Subcutaneous preadipocyte (primary cell): Measurements from ENCODE around the gene MBD3L5. TPM values are rescaled to one million over a fixed set of nuclear protein-coding genes. Genes with fewer than 3 reads are reported as not detected.

Source experiments
- total RNA-seq: library from RNA; depleted of rRNA; stranded (reverse); fragments of >200 nt; gene quantifications from 2 replicates; pipeline ENCODE4 v1.2.3, GENCODE V29; 2012

MBD3L5 gene
- total RNA-seq, result not detected in 2 replicates

DNA sequence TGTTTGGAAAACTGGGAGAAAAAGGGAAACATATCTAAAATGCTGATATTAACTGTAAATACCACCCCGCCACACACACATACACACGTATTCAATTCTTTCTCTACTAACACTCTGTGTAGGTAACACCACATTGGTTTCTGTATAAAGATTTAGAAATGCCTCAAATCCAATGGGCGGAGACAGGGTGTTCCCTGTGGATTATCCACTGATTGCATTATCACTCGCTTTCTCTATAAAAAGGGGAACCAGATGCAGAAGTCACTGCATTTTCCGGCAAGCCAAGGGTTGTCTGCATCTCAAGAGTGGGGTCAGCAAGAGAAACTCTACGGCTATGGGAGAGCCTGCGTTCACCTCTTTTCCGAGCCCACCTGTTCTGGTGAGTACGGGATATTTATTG is at the start of gene MBD3L5:
Gene MBD3L5, plus strand, starts transcription at position 301 of the 400 bp plus-strand sequence. Its CDS starts 34 bp downstream, at position 335.

DNA sequence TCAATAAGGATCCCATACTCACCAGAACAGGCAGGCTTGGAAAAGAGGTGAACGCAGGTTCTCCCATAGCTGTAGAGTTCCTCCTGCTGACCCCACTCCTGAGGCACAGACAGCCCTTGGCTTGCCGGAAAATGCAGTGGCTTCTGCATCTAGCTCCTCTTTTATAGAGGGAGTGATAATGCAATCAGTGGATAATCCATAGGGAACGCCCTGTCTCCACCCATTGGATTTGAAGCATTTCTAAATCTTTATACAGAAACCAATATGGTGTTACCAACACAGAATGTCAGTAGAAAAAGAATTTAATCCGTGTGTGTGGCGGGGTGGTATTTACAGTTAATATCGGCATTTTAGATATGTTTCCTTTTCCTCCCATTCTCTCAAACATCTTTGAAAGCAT is 9.0 kb upstream of the MBD3L5 start, which contains the start of gene MBD3L2B:
Gene MBD3L2B, minus strand, starts transcription at position 101 of the 400 bp plus-strand sequence. Its CDS starts 34 bp downstream, at position 67.

DNA sequence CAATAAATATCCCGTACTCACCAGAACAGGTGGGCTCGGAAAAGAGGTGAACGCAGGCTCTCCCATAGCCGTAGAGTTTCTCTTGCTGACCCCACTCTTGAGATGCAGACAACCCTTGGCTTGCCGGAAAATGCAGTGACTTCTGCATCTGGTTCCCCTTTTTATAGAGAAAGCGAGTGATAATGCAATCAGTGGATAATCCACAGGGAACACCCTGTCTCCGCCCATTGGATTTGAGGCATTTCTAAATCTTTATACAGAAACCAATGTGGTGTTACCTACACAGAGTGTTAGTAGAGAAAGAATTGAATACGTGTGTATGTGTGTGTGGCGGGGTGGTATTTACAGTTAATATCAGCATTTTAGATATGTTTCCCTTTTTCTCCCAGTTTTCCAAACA is 9.7 kb downstream of the MBD3L5 start, which contains the start of gene MBD3L4:
Gene MBD3L4, minus strand, starts transcription at position 101 of the 400 bp plus-strand sequence. Its CDS starts 35 bp downstream, at position 66.

DNA sequence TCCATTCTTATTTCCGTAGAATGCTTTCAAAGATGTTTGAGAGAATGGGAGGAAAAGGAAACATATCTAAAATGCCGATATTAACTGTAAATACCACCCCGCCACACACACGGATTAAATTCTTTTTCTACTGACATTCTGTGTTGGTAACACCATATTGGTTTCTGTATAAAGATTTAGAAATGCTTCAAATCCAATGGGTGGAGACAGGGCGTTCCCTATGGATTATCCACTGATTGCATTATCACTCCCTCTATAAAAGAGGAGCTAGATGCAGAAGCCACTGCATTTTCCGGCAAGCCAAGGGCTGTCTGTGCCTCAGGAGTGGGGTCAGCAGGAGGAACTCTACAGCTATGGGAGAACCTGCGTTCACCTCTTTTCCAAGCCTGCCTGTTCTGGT is 18.6 kb downstream of the MBD3L5 start, which contains the start of gene MBD3L2:
Gene MBD3L2, plus strand, starts transcription at position 301 of the 400 bp plus-strand sequence. Its CDS starts 53 bp downstream, at position 354.

DNA sequence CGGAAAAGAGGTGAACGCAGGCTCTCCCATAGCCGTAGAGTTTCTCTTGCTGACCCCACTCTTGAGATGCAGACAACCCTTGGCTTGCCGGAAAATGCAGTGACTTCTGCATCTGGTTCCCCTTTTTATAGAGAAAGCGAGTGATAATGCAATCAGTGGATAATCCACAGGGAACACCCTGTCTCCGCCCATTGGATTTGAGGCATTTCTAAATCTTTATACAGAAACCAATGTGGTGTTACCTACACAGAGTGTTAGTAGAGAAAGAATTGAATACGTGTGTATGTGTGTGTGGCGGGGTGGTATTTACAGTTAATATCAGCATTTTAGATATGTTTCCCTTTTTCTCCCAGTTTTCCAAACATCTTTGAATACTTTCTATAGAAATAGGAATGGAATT is 28.2 kb downstream of the MBD3L5 start, which contains the start of gene MBD3L3:
Gene MBD3L3, minus strand, starts transcription at position 101 of the 400 bp plus-strand sequence. Its CDS starts 71 bp downstream, at position 30.

DNA sequence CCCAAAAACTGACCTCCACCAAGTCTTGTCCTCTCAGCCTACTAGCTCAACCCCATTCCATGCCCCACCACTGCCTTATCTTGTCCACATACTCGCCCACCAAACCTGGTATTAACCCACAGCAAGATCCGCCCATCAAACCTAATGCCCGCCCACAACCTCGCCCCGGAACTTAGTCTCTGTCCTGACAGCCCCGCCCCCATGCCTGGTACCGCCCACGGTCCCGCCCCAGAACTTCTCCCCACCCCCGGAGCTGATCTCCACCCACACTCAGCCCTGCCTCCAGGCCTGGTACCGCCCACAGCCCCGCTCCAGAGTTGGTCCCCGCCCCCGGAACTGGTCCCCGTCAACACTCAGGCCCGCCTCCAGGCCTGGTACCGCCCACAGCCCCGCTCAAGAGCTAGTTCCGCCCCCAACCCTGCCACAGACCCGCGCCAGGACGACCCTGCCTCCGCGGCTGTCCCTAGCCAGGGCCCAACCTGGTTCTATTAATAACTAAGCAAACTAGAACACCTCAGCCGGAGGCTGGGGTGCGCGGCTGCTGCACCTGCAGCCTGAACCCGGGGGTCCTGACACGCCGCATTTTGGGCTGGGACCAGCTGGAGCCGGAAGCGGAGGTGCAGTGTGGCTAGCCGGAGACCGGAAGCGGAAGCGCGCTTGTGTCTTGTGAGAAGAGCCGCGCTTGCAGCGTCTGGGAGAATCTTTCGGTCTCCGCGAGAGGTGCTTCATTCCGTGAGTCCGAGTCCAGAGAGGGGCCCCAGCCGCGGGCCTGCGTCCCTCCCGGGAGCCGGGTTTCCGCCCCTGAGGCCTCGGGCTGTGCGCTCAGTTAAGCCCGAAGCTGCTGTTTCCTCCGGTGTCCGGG is 38.9 kb downstream of the MBD3L5 start, which contains the start of gene ZNF557:
Gene ZNF557, plus strand, starts transcription at position 662 of the 862 bp plus-strand sequence. CDS start 5,372 bp downstream, outside the sequence.

Other genes with a start within 250 kb of the MBD3L5 start
- not detected in 2 replicates for gene ADGRE1, start 143.0 kb upstream of the MBD3L5 start, total RNA-seq
- gene MBD3L2B, start 9.1 kb upstream of the MBD3L5 start, total RNA-seq, result not detected in 2 replicates
- not detected in 2 replicates for gene MBD3L4, start 9.6 kb downstream of the MBD3L5 start, total RNA-seq
- gene MBD3L2, start 18.7 kb downstream of the MBD3L5 start, total RNA-seq, result not detected in 2 replicates
- gene MBD3L3, start 28.1 kb downstream of the MBD3L5 start, total RNA-seq, result not detected in 2 replicates
- 9.6 and 16.6 TPM in 2 replicates for gene ZNF557, start 39.1 kb downstream of the MBD3L5 start, total RNA-seq